ENCODE results near the gene FCHO2.

FCHO2 gene

DNA sequence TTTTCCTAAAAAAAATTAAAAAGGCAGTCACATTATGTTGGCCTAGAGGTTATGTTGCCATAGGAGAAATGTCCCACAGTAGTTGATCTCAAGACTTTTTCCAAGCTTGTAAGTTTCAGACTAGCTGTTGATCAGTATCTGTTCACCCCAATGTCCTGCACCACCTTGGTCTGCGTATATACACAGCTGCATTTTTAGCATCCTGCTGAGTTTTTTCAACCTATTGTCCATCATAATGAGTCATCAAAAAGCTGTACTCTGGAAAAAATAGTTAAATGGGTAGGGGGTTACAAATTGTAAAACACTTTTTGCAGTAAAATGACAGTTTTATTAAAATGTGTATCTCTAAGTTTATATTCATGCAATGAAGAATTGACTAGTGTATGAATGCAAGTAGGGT, 111.4 kb downstream of the FCHO2 start:
- H4K20me1 ChIP-seq (ENCODE audit: low read depth, low read length), result no peaks in the 10 kb centered on the region
- H3K27ac ChIP-seq (ENCODE audit: low read depth, low read length), result no peak overlapping the region
- H3F3A ChIP-seq (ENCODE audit: insufficient read depth), result no peaks in the 10 kb centered on the region
- no peak for TF ChIP-seq EZH2phosphoT487 (conservative IDR thresholded peaks at IDR 0.05; ENCODE audit: low read length)
- TF ChIP-seq, protein P1, sequence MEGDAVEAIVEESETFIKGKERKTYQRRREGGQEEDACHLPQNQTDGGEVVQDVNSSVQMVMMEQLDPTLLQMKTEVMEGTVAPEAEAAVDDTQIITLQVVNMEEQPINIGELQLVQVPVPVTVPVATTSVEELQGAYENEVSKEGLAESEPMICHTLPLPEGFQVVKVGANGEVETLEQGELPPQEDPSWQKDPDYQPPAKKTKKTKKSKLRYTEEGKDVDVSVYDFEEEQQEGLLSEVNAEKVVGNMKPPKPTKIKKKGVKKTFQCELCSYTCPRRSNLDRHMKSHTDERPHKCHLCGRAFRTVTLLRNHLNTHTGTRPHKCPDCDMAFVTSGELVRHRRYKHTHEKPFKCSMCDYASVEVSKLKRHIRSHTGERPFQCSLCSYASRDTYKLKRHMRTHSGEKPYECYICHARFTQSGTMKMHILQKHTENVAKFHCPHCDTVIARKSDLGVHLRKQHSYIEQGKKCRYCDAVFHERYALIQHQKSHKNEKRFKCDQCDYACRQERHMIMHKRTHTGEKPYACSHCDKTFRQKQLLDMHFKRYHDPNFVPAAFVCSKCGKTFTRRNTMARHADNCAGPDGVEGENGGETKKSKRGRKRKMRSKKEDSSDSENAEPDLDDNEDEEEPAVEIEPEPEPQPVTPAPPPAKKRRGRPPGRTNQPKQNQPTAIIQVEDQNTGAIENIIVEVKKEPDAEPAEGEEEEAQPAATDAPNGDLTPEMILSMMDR (IDR thresholded peaks at IDR 0.05; ENCODE audit: insufficient read depth, low read length, poor library complexity, severe bottlenecking), result no peak
- H3K4me3 ChIP-seq (ENCODE audit: insufficient read depth, low read length, poor library complexity, severe bottlenecking), result no peak overlapping the region
- H3K36me3 ChIP-seq (ENCODE audit: low read length), result no peaks in the 10 kb centered on the region
- no peaks in the 10 kb centered on the region for H3K79me2 ChIP-seq (ENCODE audit: insufficient read depth, low read length)
- H2AFZ ChIP-seq (ENCODE audit: low read depth, low read length, severe bottlenecking), result no peak overlapping the region
- no peak overlapping the region for H3K4me2 ChIP-seq (ENCODE audit: low read depth, low read length, poor library complexity, severe bottlenecking)
- no peaks in the 10 kb centered on the region for H3K27me3 ChIP-seq (ENCODE audit: low read length)
- no peak overlapping the region for H3K9ac ChIP-seq (ENCODE audit: low read length)
- H3K9me3 ChIP-seq (ENCODE audit: insufficient read depth, low read length), result no peaks in the 10 kb centered on the region
- H3K9me2 ChIP-seq (replicated peaks; ENCODE audit: insufficient read depth, low read length), result no peaks in the 10 kb centered on the region

DNA sequence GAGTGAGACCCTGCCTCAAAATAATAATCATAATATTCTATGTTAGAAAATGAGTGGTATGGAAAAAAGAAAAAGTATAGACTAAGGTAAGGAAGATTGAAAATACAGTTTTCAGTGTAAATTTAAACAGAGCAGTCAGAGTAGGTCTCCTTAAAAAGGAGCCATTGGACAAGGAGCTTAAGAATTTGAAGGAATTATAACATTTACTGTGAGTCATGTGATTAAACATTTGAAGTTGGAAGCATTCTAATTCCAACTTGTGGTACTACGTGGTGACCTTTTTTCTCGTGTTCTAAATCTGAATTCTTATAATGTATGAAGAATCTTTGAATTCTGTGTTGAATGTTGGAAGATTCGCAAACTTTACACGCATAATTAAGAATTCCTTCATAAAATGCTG, 125.3 kb downstream of the FCHO2 start:
- H3K4me2 ChIP-seq (ENCODE audit: low read depth, low read length, poor library complexity, severe bottlenecking), result no peak overlapping the region
- H4K20me1 ChIP-seq (ENCODE audit: low read depth, low read length), result no peaks in the 10 kb centered on the region
- H3F3A ChIP-seq (ENCODE audit: insufficient read depth), result no peaks in the 10 kb centered on the region
- no peak overlapping the region for H2AFZ ChIP-seq (ENCODE audit: low read depth, low read length, severe bottlenecking)
- TF ChIP-seq EZH2phosphoT487 (conservative IDR thresholded peaks at IDR 0.05; ENCODE audit: low read length), result no peak
- TF ChIP-seq, protein P1 (IDR thresholded peaks at IDR 0.05; ENCODE audit: insufficient read depth, low read length, poor library complexity, severe bottlenecking), result no peak
- H3K27ac ChIP-seq (ENCODE audit: low read depth, low read length), result no peak overlapping the region
- H3K4me3 ChIP-seq (ENCODE audit: insufficient read depth, low read length, poor library complexity, severe bottlenecking), result no peak overlapping the region
- H3K9me2 ChIP-seq (replicated peaks; ENCODE audit: insufficient read depth, low read length), result no peaks in the 10 kb centered on the region
- no peaks in the 10 kb centered on the region for H3K36me3 ChIP-seq (ENCODE audit: low read length)
- no peaks in the 10 kb centered on the region for H3K27me3 ChIP-seq (ENCODE audit: low read length)
- no peaks in the 10 kb centered on the region for H3K79me2 ChIP-seq (ENCODE audit: insufficient read depth, low read length)
- H3K9ac ChIP-seq (ENCODE audit: low read length), result no peak overlapping the region
- no peaks in the 10 kb centered on the region for H3K9me3 ChIP-seq (ENCODE audit: insufficient read depth, low read length)

DNA sequence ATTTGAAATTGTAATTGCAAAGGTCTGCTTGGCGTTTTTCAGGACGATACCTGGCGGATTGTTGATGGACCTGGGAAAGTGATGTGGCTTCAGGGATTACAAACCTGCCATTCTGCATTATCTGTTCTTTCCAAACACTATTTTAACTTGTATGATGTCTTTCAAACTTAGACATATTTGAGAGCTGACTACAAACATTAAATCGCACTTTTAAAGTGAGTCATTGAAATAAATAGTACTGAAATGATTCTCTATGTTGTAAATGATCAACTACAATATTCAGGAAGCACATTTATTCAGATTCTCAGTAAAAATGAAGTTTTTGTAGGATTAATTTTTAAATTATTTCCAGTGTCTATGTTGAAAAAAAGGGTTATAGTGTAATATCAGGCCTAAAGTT, 132.2 kb downstream of the FCHO2 start:
- H4K20me1 ChIP-seq (ENCODE audit: low read depth, low read length), result no peaks in the 10 kb centered on the region
- H3F3A ChIP-seq (ENCODE audit: insufficient read depth), result no peaks in the 10 kb centered on the region
- no peaks in the 10 kb centered on the region for H3K9me3 ChIP-seq (ENCODE audit: insufficient read depth, low read length)
- H3K9ac ChIP-seq (ENCODE audit: low read length), result no peak overlapping the region
- TF ChIP-seq, protein P1 (IDR thresholded peaks at IDR 0.05; ENCODE audit: insufficient read depth, low read length, poor library complexity, severe bottlenecking), result no peak
- no peak for TF ChIP-seq EZH2phosphoT487 (conservative IDR thresholded peaks at IDR 0.05; ENCODE audit: low read length)
- no peak overlapping the region for H3K27ac ChIP-seq (ENCODE audit: low read depth, low read length)
- no peaks in the 10 kb centered on the region for H3K79me2 ChIP-seq (ENCODE audit: insufficient read depth, low read length)
- H3K36me3 ChIP-seq (ENCODE audit: low read length), result no peaks in the 10 kb centered on the region
- H3K9me2 ChIP-seq (replicated peaks; ENCODE audit: insufficient read depth, low read length), result no peaks in the 10 kb centered on the region
- no peak overlapping the region for H3K4me2 ChIP-seq (ENCODE audit: low read depth, low read length, poor library complexity, severe bottlenecking)
- H3K4me3 ChIP-seq (ENCODE audit: insufficient read depth, low read length, poor library complexity, severe bottlenecking), result no peak overlapping the region
- H2AFZ ChIP-seq (ENCODE audit: low read depth, low read length, severe bottlenecking), result no peak overlapping the region
- H3K27me3 ChIP-seq (ENCODE audit: low read length), result no peaks in the 10 kb centered on the region

All from SU-DHL-6 (cell line).